ENCODE results near the gene LRP6.
"Not testable (repeated sequence)": the region's sequence is repeated elsewhere in the genome, so short reads cannot be mapped to it uniquely, and the experiment has no call there.

The LRP6 gene

DNA sequence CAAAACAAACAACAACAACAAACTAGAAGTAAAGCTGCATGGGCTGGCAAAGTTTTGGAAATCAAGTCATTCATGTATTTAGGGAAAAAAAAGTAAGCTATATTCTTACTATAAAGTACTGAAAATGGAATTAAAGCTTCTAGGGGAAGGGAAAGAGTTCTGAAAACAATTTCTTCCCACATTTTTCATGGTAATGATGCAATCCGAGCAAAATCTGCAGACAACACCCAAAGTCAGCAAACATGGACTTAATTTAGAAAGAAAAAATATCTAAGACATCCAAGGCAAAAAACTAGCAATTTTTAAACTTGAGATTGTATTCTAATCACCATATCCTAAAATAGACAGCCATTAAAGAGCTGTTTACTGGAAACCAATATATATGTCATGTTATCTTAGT is 86.3 kb downstream of the LRP6 start:
- DNase-seq (ENCODE audit: low spot score): no peak

DNA sequence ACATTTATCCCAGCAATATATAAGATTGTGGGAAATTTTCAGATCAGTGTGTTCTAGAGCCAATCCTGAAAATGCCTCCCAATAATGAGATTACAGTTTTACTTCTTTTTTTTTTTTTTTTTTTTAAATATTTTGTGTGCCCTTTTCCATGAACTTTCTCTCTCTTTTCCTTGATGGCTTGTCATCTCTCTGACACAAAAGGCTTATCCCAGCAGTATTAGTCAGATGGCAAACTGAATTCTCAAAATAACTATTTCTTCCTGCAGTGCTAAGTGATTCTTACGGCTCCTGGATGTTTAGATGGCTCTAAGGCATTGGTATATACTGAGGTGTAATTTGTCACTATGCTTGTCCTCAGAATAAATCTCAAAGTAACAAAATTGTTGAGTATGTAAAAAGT is 86.7 kb downstream of the LRP6 start:
- DNase-seq (ENCODE audit: low spot score): no peak

DNA sequence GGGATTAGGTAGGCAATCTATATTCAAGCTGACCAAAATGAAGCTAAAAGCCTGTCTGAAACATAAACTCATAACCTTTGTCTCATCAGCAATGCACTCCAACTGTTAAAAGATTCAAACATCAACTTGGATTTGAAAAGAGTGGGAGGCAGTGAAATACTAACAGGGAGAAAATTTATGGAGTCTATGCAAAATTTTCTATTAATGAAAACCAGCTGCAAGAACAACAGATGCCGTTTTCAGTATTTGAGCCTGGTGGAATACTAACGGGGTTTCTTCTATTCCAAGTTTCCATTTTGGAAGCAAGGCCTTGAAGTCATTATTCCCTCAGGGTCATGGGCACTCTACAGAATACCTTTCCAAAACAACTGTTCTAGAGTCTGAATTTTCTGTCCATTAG is 88.3 kb downstream of the LRP6 start:
- DNase-seq (ENCODE audit: low spot score): no peak

DNA sequence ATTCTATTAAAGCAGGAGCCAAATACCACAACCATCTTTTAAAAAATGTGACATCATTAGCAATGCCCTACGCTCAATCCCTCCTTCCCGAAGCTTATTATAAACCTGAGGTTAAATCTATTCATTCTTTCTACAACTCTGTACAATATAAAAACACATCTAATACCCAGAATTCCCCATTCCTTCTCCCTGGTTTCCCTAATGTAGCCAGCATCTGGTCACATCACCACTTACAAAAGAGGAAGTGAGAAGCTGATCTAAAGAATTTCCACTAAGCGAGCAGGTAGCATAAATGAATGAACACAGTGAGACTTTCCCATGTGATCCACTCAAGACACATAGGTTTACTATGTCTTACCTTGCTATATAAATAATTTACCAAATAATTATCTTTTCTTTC is 90.4 kb downstream of the LRP6 start:
- DNase-seq (ENCODE audit: low spot score): no peak

DNA sequence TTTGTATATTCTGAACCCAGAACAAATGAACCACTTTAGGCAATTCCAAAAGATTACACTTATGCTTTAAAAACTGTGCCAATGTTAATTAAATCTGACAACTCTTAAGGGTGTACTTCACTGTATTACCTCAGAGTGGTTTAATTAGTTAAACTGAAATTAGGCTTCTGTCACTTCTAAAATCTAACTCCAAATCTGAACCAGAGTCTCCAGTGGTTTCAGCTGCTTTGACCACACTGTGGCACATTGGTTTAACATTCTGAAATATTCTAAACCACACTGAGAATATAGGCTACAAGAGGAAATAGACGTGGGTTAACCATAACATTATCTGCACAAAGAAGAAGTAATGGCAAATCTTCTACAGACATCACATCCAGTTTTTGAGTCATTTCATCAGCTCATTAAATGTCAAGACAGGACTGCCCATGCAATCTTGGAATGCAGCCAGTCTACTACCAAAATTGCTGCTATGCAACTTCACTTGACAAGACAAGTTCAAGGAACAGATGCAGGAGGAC is 94.8 kb downstream of the LRP6 start:
- no peak for DNase-seq (ENCODE audit: low spot score)

- DNase-seq (ENCODE audit: low spot score): no peak
Observed at GRCh38 chr12:12167847-12168246, 99.0 kb downstream of the LRP6 start.

DNA sequence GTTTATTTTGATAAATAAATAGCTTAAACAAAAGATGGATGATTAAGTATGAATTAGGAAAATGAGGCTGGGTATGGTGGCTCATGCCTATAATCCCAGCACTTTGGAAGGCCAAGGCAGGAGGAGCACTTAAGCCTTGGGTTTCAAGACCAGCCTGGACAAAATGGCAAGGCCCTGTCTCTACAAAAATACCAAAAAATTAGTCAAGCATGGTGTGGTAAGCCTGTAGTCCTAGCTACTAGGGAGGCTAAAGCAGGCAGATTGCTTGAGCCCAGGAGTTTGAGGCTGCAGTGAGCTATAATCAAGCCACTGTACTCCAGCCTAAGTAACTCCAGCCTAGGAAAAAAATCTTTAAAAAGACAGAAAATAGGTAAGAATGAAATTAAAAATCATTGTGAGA is 100.1 kb downstream of the LRP6 start:
- DNase-seq (ENCODE audit: low spot score): no peak

DNA sequence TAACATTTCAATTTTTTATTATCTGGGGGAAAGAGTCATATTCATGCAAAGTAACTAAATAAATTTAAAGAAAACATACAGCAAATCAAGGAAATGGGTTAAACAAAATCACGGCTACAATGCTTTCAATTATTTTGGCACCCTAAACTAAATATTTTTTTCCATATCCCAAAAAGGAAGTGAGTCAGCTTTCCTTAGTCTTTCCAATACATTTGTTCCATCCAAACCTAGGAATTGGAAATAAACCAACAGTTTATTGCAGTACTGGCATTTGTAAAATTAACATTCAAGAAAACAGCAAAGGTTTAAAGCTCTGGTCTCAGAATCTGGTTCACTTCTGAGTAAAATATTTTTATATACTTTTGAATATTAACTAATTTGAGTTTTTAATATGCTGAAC is 106.9 kb downstream of the LRP6 start:
- no peak for DNase-seq (ENCODE audit: low spot score)

- no peak for DNase-seq (ENCODE audit: low spot score)
Observed at GRCh38 chr12:12158858-12159257, 108.0 kb downstream of the LRP6 start.

GRCh38 chr12:12157424-12157823 is 109.4 kb downstream of the LRP6 start:
- no peak for DNase-seq (ENCODE audit: low spot score)

- DNase-seq (ENCODE audit: low spot score): no peak
Observed at GRCh38 chr12:12156828-12157227, 110.0 kb downstream of the LRP6 start.

DNA sequence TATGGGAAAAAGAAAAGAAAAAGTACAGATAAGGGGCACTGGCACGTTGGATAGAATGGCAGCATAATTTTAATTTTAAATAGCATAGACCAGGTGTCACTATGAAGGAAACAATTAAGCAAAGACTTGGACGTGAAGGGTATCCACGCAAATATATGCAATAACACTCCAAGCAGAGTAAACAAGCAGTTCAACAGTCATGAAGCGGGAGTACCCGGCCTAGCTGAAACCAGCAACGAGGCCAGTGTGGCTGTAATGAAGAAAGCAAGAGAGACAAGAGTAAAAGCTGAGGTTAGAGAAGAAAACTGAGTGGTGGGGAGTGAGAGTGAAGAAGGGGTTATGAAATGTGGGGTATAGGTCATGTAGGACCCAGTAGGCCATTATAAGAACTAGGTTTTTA is 110.7 kb downstream of the LRP6 start:
- DNase-seq (ENCODE audit: low spot score): no peak

- DNase-seq (ENCODE audit: low spot score): no peak
Observed at GRCh38 chr12:12153596-12153995, 113.2 kb downstream of the LRP6 start.

GRCh38 chr12:12147111-12147510 is 119.7 kb downstream of the LRP6 start:
- DNase-seq (ENCODE audit: low spot score): no peak

- not testable (repeated sequence) for DNase-seq (ENCODE audit: low spot score)
Observed at GRCh38 chr12:12144531-12144930, 122.3 kb downstream of the LRP6 start.

DNA sequence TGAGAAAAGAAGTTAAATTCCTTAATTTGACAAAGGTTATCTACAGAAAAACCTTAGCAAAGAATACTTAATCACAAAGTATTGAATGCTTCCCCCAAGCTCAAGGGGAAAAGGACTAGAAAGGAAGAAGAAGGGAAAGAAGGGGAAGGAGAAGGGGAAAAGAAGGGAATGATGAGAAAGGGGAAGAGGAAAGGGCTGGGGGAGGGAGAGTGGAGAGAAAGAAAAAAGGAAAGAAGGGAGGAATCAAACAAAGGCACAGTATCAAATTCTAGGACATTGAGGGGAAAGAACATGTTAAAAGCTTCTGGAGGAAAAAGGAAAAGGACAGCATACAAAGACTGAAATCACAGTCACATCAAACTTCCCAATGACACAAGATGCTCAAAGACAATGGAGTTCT is 125.8 kb downstream of the LRP6 start:
- no peak for DNase-seq (ENCODE audit: low spot score)

GRCh38 chr12:12138203-12139154 is 128.4 kb downstream of the LRP6 start:
- DNase-seq (ENCODE audit: low spot score): no peak

DNA sequence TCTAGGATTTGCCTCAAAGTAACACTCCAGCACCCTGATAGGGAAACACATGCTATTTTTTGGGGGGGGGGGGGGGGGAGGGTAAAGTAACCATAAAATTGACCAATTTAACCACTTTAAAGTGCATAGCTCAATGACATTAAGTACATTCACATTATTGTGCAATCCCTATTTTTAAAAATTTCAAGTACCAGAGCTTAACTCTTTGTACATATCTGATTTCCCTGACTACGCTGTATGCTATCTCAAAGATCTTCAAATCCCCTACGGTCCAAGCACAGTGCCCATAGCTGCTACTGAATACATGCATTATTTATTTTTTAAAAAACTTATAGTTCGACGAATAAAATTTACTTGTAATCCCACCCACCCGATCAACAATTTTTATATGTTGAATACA is 133.1 kb downstream of the LRP6 start:
- DNase-seq (ENCODE audit: low spot score): no peak

DNA sequence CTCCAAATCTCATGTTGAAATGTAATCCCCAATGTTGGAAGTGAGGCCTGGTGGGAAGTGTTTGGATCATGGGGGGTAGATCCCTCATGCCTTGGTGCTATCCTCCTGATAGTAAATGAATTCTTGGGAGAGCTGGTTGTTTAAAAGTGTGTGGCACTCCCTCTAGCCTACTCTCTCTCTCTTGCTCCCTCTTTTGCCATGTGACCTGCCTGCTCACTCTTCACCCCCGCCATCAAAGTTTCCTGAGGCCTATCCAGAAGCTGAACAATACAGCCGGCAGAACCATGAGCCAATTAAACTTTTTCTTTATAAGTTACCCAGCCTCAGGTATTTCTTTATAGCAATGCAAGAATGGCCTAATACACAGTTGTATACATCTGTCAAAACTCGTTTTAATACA is 133.6 kb downstream of the LRP6 start:
- DNase-seq (ENCODE audit: low spot score): no peak

- DNase-seq (ENCODE audit: low spot score): no peak
Observed at GRCh38 chr12:12128670-12129069, 138.2 kb downstream of the LRP6 start.

DNA sequence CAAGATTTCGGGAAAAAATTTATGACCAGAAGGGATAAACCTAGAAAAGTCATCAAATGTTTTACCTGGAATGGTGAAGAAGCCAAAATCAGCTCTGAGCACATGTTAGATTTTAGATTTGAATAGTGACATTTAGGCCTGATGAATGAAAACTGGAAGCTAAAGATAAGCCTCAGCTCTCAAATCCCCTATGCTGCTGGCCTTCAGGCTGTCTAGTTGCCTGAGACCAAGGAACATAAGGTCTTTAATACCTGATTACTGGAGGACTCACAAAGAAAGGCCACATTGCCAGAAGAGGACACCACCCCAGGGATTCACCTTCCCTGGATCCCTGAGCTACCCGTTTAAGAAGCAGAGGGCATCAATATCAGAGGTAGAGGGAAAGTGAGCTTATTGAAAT is 139.5 kb downstream of the LRP6 start:
- no peak for DNase-seq (ENCODE audit: low spot score)

DNA sequence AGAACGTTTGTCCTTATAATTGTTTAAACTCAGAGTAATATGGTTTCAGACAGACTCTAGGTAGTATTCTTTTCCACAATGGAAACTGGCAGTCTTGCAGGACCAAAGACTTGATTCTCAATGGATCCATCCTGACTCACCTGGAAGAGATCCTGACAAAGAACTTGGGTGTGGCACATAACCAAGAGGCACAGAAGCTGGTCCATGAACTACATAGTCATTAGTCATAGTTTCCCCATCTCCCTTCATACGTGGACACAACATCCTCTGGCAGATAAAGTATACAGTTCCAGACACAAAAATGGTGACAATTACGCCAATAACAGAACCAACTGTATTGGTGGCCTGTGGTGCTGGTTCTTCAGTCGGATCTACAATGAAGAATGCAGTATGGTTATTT is 140.3 kb downstream of the LRP6 start:
- no peak for DNase-seq (ENCODE audit: low spot score)

DNA sequence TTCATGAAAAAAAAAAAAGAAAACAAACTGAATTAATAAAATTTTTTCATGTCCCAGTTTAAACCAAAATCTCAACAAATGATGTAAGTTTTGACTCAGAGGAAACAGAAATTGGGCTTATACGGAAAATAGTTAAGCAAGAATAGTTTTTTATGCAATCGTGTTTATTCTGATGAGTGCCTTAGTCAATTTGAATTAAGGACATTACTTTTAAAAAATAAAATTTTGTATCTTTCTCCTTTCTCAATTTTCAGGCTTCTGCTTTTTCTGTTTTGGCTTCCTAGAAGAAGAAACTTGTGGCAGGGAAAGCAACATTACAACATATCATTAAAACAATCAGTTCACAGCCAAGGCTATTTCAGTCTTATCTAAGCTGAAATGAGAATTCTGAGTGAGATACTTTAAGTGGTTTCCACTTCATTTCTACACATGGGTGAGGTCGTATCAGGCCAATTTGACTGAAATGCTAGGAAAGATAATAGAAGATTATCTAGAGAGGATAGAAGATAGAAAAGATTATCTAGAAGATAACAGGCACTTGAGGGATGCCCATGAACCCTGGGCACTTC is 143.7 kb downstream of the LRP6 start:
- no peak for DNase-seq (ENCODE audit: low spot score)

- no peak for DNase-seq (ENCODE audit: low spot score)
Observed at GRCh38 chr12:12121061-12121460, 145.8 kb downstream of the LRP6 start.

All from hematopoietic multipotent progenitor cell treated with erythropoietin and hydrocortisone succinate and interleukin-3 and kit ligand, for 17 days (in vitro differentiated cells).